Progenitor cell of endocrine pancreas (in vitro differentiated cells): ENCODE results near the gene NINJ2. TPM values are rescaled to one million over a fixed set of nuclear protein-coding genes. Genes with fewer than 3 reads are reported as not detected.

ENCODE experiments used
- DNase-seq: peaks from one replicate; pipeline ENCODE4 v3.0.0; 2021; ENCODE audit warnings: low spot score; ENCODE audit not compliant: unreplicated experiment
- H3K27ac Mint-ChIP-seq: 2 replicates; pipeline ENCODE4 v1.8.0; 2021; ENCODE audit warnings: mild to moderate bottlenecking, moderate library complexity, mixed read lengths
- H3K27me3 Mint-ChIP-seq: 2 replicates; pipeline ENCODE4 v1.8.0; 2021; ENCODE audit warnings: mixed read lengths
- H3K36me3 Mint-ChIP-seq: 2 replicates; pipeline ENCODE4 v1.8.0; 2022; ENCODE audit warnings: mixed read lengths; ENCODE audit not compliant: insufficient read depth
- H3K4me1 Mint-ChIP-seq: 2 replicates; pipeline ENCODE4 v1.8.0; 2021; ENCODE audit warnings: low read depth, mixed read lengths
- H3K4me3 Mint-ChIP-seq: 2 replicates; pipeline ENCODE4 v1.8.0; 2021; ENCODE audit warnings: low read depth, mild to moderate bottlenecking, moderate library complexity, mixed read lengths
- H3K9me3 Mint-ChIP-seq: 2 replicates; pipeline ENCODE4 v1.8.0; 2021; ENCODE audit warnings: low read depth, mixed read lengths
- total RNA-seq: library from RNA; stranded (reverse); gene quantifications from 2 replicates; pipeline ENCODE4 v1.2.1, GENCODE V29; 2021
- TF ChIP-seq, protein P1 (sequence below): fragments of 200-600 bp; sonication (generic); IDR thresholded peaks from one replicate; pipeline ENCODE4 v1.5.0; 2021; ENCODE audit warnings: antibody characterized with exemption, mild to moderate bottlenecking; ENCODE audit not compliant: unreplicated experiment

NINJ2 gene
- total RNA-seq, 1 donor from 2014 or later: 4.0 TPM

DNA sequence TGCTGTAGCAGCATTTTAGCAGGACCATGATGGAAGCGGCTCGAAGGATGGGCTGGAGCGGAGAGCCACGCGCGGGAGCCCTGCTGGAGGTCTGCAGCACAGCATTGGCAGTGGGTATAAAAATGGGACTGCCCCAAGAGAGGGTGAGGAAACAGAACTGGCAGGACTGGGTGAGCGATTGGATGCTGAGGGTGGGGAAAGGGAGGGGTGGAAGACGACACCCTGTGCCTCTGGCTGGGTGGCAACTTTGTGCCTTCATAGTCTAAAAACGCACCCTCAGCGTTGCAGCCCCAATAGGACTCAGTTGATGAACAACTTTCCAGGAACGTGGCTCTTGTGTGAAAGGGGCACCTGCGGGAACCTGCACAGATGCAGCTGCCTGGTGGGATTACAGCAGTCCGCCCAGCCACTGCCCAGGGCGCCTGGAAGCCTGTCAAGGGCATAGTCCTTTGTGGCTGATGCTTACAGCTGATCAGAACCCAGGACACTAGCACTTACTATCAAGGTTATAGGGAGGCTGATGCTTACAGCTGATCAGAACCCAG, 73.0 kb downstream of the NINJ2 start:
- peaks cover 22% of the 10 kb centered on the region for H3K27me3 Mint-ChIP-seq
- H3K4me1 Mint-ChIP-seq: peaks cover 22% of the 10 kb centered on the region
- no peak for DNase-seq
- H3K27ac Mint-ChIP-seq: no peak overlapping the region
- peaks cover 10% of the 10 kb centered on the region for H3K9me3 Mint-ChIP-seq
- H3K4me3 Mint-ChIP-seq: no peak overlapping the region
- H3K36me3 Mint-ChIP-seq: peaks cover 2% of the 10 kb centered on the region
- TF ChIP-seq, protein P1, sequence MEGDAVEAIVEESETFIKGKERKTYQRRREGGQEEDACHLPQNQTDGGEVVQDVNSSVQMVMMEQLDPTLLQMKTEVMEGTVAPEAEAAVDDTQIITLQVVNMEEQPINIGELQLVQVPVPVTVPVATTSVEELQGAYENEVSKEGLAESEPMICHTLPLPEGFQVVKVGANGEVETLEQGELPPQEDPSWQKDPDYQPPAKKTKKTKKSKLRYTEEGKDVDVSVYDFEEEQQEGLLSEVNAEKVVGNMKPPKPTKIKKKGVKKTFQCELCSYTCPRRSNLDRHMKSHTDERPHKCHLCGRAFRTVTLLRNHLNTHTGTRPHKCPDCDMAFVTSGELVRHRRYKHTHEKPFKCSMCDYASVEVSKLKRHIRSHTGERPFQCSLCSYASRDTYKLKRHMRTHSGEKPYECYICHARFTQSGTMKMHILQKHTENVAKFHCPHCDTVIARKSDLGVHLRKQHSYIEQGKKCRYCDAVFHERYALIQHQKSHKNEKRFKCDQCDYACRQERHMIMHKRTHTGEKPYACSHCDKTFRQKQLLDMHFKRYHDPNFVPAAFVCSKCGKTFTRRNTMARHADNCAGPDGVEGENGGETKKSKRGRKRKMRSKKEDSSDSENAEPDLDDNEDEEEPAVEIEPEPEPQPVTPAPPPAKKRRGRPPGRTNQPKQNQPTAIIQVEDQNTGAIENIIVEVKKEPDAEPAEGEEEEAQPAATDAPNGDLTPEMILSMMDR: no peak

DNA sequence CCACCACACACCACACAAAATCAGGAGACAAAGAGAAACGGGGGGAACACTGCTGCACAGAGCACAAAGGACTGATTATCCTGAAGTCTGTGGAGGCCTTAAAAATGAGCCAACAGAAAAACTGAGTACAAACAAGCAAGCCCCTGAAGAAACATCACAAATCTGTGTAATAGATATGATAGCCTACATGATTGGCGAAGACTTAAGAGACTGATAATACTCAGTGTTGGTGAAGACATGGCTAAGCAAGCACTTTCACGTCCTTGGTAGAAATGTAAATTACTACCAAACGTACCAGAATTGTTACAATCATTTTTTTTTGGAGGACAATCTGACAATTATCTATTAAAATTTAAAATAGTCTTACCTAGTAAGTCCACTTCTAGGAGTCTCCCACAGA, 74.6 kb downstream of the NINJ2 start:
- Mint-ChIP-seq H3K36me3 (peaks cover 2% of the 10 kb centered on the region), H3K4me1 (peaks cover 22% of the 10 kb centered on the region), H3K27me3 (peaks cover 19% of the 10 kb centered on the region), H3K27ac (no peak overlapping the region), H3K9me3 (peaks cover 10% of the 10 kb centered on the region), H3K4me3 (no peak overlapping the region)
- TF ChIP-seq, protein P1: no peak
- DNase-seq: no peak

DNA sequence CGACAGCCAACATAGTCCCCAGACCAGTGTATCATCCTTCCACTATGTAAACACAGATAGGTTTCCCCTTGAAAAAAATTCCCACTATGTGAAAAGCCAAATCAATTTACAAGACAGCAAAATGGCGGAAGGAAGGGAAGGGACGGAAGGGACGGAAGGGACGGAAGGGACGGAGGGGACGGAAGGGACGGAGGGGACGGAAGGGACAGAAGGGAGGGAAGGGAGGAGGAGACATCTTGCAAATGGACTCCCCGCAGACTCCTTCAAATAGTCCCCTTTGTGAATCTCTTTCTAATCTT, 75.3 kb downstream of the NINJ2 start:
- DNase-seq: no peak
- H3K4me3 Mint-ChIP-seq: no peak overlapping the region
- H3K27me3 Mint-ChIP-seq: peaks cover 12% of the 10 kb centered on the region
- H3K27ac Mint-ChIP-seq: no peak overlapping the region
- peaks cover 24% of the 10 kb centered on the region for H3K4me1 Mint-ChIP-seq
- TF ChIP-seq, protein P1: no peak
- peaks cover 10% of the 10 kb centered on the region for H3K9me3 Mint-ChIP-seq
- peaks cover 2% of the 10 kb centered on the region for H3K36me3 Mint-ChIP-seq

DNA sequence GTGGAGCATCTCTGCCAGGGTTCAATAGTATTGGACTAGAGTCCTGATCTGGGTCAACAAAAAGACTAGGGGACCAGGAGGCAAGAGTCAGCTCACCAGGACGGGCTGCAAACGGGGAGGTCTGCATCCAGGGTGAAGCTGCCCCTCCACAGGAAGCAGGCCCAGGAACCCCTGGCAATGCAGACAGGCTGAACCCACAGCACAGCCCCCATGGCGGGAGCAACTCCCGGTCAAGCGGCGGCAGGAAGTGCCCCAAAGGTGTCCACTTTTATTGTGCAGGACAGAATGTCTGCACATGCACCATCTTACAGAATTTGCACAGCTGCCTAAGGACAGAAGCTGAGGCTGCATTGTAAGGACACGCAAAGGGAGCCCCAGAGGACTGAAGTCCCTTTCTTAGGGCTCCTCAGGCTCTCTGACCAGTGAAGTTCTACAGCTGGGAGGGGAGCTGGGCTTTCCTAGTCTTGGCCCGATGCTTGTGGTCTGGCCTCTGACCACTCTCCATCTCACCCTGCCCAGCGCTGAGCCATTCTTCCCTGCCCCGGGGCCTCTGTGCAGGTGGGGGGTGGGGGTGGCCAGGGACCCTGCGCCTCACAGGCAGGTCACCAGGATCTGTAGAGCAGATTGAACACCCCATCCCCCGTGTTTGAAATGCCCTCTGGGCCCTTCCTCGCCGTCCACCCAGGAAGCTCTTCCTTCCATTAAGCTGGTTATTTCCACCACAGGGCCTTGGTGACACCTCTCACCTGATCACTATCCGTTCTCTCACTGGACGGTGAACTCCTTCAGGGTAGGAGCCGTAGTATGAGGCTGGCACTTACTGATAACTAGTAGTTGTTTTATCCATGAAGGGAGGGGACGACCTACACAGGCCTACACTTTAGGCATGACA, 75.9 kb downstream of the NINJ2 start:
- Mint-ChIP-seq H3K4me1 (peaks cover 24% of the 10 kb centered on the region), H3K27me3 (peaks cover 8% of the 10 kb centered on the region), H3K36me3 (peaks cover 2% of the 10 kb centered on the region), H3K9me3 (peaks cover 10% of the 10 kb centered on the region), H3K27ac (no peak overlapping the region), H3K4me3 (no peak overlapping the region)
- DNase-seq: no peak
- TF ChIP-seq, protein P1: no peak

DNA sequence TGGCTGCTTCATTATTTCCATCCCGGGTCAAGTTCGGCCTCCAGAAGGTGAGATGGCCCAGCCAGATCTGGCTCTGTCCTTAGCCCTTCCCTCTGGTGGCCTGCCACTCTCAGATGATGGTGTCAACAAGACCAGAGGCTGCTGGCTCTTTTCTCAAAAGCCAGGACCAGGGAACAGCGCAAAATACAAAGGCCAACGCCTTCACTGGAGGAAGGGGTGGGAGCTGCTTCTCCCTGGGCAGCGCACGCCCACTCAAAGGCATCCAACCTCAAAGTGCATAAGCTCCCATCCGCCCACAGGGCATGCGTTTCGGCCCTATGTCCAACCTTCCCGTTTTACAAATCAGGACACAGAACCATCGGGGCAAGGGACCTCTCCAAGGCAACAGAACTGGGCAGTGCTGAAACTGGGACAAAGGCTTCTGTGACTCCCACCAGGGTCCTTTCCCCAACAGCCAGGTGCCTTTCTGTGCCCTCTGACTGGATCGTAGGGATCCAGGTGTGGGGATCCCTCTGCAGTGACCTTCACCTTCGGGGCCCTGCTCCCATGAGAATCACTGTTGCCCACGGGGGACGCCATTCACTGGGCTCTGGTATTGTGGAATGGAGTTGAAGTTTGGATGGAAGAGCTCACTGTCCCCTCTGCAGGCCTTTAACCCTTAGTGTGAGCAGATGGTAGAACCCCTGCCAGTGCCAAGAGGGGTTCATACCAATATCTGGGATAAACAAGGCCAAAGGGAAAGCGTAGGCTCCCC, 76.8 kb downstream of the NINJ2 start:
- TF ChIP-seq, protein P1: no peak
- H3K9me3 Mint-ChIP-seq: peaks cover 10% of the 10 kb centered on the region
- DNase-seq: no peak
- H3K27me3 Mint-ChIP-seq: peaks cover 8% of the 10 kb centered on the region
- peaks cover 18% of the 10 kb centered on the region for H3K4me1 Mint-ChIP-seq
- peaks cover 2% of the 10 kb centered on the region for H3K36me3 Mint-ChIP-seq
- no peak overlapping the region for H3K4me3 Mint-ChIP-seq
- H3K27ac Mint-ChIP-seq: no peak overlapping the region
